GM18505 (cell line): ENCODE results near the gene TAS1R3.
"Not testable (repeated sequence)": the region's sequence is repeated elsewhere in the genome, so short reads cannot be mapped to it uniquely, and the experiment has no call there.

Experiments used
- ATAC-seq: cut with Tn5 transposase; IDR thresholded peaks from one replicate; pipeline ENCODE4 v1.9.1; 2021; ENCODE audit not compliant: unreplicated experiment
- POLR2A ChIP-seq: IDR thresholded peaks from 4 replicates; pipeline ENCODE4 v1.6.1; 2011; ENCODE audit warnings: borderline replicate concordance; ENCODE audit not compliant: insufficient read depth, insufficient read length; ENCODE audit errors: extremely low read depth

TAS1R3 gene

DNA sequence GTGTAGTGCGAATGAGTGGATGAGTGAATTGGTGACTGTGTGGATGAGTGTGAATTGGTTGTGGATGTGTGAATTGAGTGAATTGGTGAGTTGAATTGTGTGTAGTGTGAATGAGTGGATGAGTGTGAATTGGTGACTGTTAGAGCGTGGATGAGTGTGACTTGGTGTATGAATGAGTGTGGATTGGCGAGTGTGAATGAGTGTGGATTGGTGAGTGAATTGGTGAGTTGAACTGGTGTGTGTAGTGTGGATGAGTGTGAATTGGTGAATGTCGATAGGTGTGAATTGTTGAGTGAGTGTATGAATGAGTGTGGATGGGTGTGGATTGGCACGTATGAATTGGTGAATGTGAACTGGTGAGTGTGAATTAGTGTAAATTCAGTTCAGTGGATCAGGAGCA, 36.2 kb downstream of the TAS1R3 start:
- no peak for ATAC-seq
- TF ChIP-seq POLR2A: no peak

DNA sequence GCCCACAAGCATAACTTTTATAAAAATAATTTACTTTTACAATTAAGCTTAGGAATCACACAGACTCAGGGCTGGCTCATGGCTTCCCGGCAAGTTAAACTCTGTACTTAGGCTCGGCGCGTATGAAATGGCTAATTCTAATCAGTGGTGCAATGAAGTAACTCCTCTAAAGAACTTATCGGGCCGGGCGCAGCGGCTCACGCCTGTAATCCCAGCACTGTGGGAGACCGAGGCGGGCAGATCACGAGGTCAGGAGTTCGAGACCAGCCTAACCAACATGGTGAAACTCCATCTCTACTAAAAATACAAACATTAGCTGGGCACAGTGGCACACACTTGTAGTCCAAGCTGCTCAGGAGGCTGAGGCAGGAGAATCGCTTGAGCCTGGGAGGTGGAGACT, 39.0 kb downstream of the TAS1R3 start:
- ATAC-seq: not testable (repeated sequence)

DNA sequence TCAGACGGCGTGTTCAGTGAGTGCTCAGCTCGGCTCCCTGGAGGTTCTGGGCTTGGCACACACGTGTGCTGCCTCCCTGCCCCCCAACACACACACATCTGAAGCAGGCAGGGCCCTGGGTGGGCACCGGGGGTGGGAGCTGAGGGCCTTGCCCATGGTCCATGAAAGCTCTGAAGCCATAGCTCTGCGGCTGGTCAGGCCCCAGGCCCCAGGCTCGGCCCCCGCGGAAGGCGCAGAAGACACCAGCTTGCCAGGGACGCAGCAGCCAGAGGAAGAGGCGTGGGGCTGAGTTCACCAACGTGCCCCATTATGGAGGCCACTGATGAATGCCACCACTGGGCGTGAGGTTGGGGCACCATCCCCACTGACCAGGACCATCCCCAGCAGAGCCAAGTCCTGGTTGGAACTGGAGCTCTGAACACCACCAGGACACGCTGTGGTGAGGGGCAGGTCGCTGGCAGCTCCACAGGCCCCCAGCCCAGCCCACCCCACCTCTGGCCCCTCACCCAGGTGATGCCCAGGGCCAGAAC, 39.8 kb downstream of the TAS1R3 start:
- ATAC-seq: no peak
- no peak for TF ChIP-seq POLR2A

DNA sequence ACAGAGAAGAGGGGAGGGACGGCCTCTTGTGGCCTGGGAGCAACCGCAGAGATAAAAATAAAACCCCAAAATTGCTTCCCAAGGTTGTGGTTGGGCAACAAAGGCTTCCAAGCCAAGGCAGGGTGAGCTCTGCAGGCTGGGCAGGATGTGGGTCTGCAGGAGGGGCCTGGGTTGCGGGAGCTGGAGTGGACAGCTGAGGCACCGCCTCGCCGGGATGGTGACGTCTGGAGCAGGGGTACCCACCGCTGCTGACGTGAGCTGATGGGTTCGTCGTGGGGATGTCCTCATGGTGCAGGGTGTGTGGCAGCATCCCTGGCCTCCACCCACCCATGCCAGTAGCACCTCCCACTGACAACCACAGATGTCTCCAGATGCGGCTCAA, 40.3 kb downstream of the TAS1R3 start:
- no peak for TF ChIP-seq POLR2A
- no peak for ATAC-seq

DNA sequence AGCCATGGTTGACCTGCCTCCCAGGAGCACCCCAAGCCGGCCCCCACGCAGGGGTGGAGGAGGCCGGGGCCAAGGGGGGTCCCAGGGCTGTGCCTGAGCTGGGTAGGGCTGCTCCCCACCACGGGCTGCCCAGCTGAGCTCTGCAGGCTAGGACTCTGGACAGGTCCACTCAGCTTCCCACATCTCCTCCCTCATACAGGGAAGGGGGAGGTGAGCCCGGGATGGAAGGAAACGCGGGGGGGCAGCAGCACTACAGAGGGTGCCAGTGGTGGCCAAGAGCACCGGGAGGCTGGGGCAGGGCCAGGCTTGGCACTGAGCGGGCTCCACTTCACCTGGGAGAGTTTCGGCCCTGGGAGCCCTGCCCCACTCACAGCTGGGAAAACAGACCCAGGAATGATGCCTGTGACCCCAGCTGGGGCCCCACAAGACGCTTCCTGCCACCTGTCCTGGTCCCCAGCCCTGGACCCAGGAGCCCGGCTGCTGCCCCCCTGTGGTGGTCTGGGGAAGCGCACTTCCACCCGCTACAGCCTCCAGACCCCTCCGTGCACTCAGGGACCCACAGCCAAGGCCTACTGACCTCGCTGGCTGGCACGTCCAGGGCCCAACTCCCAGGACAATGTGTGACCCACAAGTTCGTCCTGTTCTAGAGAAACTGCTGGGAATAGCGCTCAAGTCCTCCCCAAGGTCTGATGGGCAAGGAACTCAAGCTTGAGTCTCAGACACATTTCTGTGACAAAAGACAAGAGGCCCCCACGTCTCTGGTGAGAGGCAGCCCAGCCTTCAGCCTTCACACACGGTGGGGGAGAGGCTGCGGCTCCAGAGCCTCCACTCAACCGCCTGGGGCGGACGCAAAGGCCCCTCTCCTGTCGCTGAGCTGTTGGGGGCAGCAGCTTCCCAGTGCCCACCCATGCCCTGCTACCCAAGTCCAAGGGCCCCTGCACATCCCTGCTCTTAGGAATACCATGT, 40.9 kb downstream of the TAS1R3 start:
- TF ChIP-seq POLR2A: no peak
- ATAC-seq: no peak

DNA sequence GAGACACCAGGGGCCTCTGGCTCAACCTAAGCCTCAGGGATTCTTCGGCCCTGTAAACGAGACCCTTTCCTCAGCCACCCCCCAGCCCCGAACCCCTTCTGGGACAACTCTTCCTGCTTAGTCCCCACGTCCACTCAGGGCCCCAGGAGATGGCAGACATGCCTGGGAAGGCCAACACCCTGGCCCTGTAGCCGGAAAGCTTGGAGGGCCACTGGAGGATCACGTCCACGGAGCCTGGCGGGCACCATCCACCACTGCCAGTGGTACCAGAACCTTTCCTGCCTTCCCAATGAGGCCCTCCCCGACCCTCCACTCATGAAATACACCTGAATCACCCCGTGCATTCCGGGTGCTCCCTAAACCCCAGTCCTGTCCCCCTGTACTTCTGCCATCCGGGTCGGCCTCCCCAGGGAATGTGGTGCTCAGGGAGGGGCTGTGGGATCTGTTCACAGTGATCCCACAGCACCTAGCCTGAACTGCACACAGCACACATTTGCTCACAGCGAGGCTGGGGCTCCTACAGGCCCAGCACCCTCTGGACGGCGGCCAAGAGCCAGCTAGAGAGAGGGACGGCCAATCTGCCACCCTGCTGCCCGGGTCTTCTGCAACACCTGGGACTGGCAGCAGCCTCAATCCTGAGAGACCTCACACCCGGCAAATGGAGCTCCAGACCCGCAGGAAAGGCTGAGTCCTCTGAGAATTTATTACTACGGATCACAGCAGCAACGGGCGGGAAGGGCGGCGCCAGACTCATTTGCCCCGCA, 42.2 kb downstream of the TAS1R3 start:
- TF ChIP-seq POLR2A: no peak
- no peak for ATAC-seq

DNA sequence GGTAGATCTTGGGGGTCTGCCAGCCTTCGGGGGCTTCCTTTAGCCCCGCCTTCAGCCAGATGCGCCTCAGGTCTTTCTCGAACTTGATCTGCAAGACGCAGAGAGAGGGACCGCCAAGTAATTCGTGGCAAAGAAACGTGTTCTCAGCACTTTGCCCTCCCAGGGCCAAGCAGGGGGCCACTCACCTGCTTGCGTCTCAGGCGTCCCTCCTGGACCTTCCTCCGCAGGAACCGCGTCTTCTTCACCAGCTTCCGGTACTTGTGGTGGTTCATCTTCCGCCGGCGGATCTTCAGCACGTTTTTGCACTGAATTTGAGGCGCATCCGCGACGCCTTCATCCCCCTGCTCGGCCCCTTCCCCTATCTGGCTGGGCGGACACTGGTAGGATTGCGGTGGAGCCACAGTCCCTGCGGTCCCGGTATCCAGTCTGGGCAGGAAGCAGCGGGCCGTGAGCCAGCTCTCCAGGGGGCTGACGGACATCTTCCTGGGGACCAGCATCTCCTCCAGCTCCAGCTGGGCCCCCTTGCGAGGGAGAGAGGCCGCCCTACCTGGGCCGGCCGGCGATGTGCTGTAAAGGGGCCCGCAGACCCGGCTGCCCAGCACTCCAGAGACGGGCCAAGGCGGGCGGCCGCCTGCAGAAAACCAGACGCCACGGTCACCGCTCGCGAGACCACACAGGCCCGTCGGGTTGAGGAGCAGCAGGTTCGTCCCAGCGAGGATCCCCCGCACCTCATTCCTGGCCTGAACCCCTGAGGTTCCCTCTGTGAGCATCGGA, 42.9 kb downstream of the TAS1R3 start:
- no peak for TF ChIP-seq POLR2A
- ATAC-seq: no peak

DNA sequence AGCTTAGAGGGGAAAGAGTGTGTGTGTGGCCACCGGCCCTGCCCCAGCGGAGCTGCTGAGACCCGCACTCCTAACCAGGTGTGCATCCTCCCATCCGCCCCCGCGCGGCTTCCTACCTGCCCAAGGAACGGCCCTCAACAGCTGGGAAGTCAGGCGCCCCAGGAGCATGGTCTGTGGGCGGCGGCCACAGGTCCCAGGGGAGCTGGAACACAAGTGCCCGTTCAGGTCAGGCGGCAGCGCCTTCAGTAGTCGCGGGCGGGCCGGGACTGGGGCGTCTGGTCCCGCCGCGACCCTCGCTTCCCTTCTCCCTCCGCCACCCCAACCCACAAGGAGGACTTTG, 43.5 kb downstream of the TAS1R3 start:
- ATAC-seq: peak; percentile 2
- no peak for TF ChIP-seq POLR2A

DNA sequence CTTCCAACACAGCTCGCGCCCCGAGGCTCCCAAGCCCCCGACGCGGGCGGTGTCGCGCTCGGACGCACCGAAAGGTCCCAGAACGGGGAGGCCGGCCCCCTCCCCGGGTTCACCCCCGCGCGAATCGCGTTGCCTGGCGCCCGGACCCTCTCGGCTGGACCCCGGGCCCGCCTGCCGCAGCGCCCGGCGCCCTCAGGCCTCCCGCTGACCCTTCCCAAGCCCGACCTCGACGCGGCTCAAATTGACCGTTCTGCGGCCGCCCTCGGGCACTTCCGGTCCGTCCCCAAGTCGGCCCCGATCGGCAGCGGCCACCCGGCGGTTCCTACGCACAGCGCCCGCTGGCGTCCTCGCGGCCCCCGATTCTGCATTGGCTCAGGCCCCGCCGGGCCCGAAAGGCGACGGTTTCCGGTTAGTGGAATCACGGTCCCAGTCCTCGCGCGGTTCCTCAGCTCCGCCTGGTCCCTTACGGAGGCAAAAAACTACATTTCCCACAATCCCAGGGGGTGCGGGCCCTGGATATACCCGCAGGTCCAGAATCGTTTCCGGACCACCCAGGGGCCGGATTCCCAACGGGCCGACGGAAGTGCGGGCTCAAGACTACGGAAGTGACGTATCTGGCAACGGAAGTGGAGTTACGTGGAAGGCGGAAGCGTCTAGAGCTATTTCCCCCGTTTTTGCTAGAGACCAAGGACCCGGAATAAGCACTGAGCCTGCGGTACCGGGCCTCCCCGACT, 44.0 kb downstream of the TAS1R3 start, which contains the start of gene AURKAIP1:
AURKAIP1 (minus strand) TSS at position 279 of the 734 bp plus-strand sequence. CDS start 451 bp downstream, outside the sequence.
- peak; percentile 73 for ATAC-seq
- TF ChIP-seq POLR2A: peak; percentile 73

DNA sequence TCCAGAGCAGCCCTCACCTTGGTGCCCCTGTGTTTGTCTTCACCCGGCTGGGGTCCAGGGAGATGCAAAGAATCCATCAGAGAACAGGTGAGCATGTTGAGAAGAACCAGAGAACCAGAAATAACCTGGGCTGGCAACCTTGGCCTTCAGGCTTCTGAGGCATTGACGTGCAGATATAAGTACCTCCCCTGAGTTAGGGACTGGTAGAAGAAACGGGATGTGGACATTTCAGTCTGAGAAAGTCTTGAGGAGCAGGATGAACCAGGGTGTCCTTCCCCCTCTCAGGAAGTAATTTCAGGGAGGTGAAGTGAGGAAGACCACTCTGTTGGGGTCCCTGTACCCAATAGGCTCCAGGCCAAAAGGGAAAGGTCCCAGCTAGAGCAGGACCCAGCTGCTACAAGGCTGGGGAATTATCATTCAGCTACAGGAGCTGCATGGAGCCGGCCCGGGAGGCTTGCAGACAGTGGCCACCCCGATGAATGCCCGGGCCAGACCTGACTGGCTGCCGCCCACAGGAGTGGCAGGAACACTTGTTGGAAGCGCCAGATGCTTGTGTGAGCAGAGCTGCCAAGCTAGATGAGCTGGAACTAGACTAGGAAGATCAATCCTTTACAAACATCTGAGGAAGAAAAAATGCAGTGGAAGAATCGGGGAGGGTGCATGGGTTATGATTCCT, 45.6 kb downstream of the TAS1R3 start:
- TF ChIP-seq POLR2A: no peak
- ATAC-seq: no peak

DNA sequence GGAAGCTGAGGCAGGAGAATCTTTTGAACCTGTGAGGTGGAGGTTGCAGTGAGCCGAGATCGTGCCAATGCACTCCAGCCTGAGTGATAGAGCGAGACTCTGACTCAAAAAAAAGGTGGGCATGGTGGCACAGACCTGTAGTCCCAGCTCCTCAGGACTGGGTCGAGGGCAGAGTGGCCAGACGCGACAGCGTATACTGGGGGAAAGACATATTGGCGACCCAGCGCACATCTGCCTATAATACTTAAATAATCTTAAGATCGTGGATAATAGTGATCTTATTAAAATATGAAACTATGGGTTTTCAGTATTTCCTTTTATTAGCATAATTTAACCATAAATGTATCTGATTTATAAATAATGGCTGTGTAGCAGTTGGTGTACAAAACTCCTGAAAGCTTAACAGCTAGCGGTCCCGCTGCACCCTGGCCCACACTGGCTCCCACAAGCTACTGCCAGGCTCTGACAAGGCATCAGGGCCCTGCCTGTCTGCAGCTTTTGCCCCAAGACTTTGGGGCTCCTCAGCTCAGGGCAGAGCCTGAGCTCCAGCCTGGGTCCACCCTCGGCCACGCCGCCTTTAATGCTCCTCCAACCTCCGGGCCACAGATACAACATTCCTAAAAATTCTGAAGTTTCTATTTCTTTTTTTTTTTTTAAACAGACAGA, 46.6 kb downstream of the TAS1R3 start:
- ATAC-seq: no peak
- no peak for TF ChIP-seq POLR2A

DNA sequence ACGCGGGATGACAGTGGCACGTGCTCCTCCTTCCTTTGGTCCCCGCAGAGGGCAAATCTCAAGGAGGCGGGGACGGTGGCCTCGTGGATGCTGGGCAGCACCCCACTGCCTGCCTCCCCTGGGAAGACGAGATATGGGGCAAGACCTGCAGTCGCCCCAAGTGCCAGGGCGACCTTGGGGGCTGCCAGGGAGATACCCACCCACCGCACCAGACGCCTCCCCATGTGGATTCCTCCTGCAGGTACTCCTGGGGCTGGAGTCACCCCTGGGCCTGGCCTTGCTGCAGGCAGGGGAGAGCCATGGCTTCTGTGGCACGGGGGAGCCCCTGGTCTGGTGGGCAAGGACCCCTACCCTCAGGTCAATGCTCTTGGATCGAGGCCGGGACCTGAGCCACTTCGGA, 49.8 kb downstream of the TAS1R3 start:
- no peak for TF ChIP-seq POLR2A
- ATAC-seq: no peak

DNA sequence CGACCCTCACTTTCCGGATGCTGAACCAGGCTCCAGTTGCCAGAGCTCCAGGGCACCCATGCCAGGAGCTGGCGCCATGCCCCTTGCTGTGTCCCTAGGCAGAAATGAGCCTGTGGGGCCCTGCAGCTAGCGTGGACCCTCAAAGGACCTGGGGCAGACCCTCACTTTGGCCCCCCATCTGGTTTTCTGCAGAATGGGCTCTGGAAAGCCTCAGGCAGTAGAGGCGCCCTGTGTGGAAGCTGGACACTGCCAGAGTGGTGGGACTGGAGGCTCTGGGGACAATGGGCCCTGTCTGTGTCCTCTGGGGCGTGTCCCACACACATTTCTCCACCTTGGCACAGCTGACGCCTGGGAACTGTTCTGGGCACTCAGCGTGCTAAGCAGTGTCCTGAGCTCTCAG, 50.2 kb downstream of the TAS1R3 start:
- TF ChIP-seq POLR2A: no peak
- ATAC-seq: no peak
